Natural killer cell (primary cell): ENCODE data around the gene BOD1. TPM values are rescaled to one million over a fixed set of nuclear protein-coding genes. Genes with fewer than 3 reads are reported as not detected.

Experiments used
- ATAC-seq, 3 donors: fragments of 150-1000 bp in 2 of 3; fragments of 200-7000 bp in 1 of 3; cut with Tn5 transposase; 1 replicate in 1 of 3; 2 replicates in 2 of 3; pipeline ENCODE4 v1.10.0; 2021; ENCODE audit warnings: mild to moderate bottlenecking in 2 of 3, moderate library complexity in 2 of 3
- DNase-seq, 2 donors: peaks; one replicate each; pipeline versions ENCODE4 v3.0.0 to v3.0.0-alpha.2; 2013 to 2021; ENCODE audit warnings: mixed read lengths in 1 of 2
- H3K27ac ChIP-seq: one replicate; pipeline ENCODE4 v1.5.1; 2013; ENCODE audit warnings: mild to moderate bottlenecking, low read length
- H3K27me3 ChIP-seq: one replicate; pipeline ENCODE4 v1.6.1; 2013; ENCODE audit warnings: low read length; ENCODE audit not compliant: control insufficient read depth, insufficient read depth
- H3K36me3 ChIP-seq: one replicate; pipeline ENCODE4 v1.6.1; 2013; ENCODE audit warnings: low read length; ENCODE audit not compliant: control insufficient read depth, insufficient read depth
- H3K4me1 ChIP-seq: one replicate; pipeline ENCODE4 v1.6.1; 2013; ENCODE audit warnings: low read length; ENCODE audit not compliant: control insufficient read depth, insufficient read depth
- H3K4me3 ChIP-seq: one replicate; pipeline ENCODE4 v1.5.1; 2013; ENCODE audit warnings: low read length
- H3K9me3 ChIP-seq: one replicate; pipeline ENCODE4 v1.6.1; 2013; ENCODE audit warnings: low read length; ENCODE audit not compliant: control insufficient read depth, insufficient read depth
- H3K27ac Mint-ChIP-seq, 2 donors: one replicate each; pipeline ENCODE4 v1.8.0; 2022; ENCODE audit warnings: mild to moderate bottlenecking in 2 of 2, mixed read lengths in 2 of 2, moderate library complexity in 1 of 2
- H3K27me3 Mint-ChIP-seq, 2 donors: one replicate each; pipeline ENCODE4 v1.8.0; 2022; ENCODE audit warnings: low read depth in 2 of 2, mixed read lengths in 2 of 2
- H3K36me3 Mint-ChIP-seq: one replicate; pipeline ENCODE4 v1.8.0; 2022; ENCODE audit warnings: mixed read lengths
- H3K4me1 Mint-ChIP-seq, 2 donors: one replicate each; pipeline ENCODE4 v1.8.0; 2022; ENCODE audit warnings: mixed read lengths in 2 of 2
- H3K4me3 Mint-ChIP-seq: one replicate; pipeline ENCODE4 v1.8.0; 2022; ENCODE audit warnings: mild to moderate bottlenecking, moderate library complexity, mixed read lengths
- H3K9me3 Mint-ChIP-seq, 2 donors: one replicate each; pipeline ENCODE4 v1.8.0; 2022; ENCODE audit warnings: mixed read lengths in 2 of 2
- CTCF ChIP-seq: fragments of 200-600 bp; IDR thresholded peaks from one replicate; pipeline ENCODE4 v1.8.0; 2022; ENCODE audit warnings: antibody characterized with exemption
- WGBS: methylation state at CpG from one replicate; pipeline ENCODE4 v1.1.7; 2013; ENCODE audit warnings: missing lambda C conversion rate; ENCODE audit not compliant: insufficient coverage; 5-methylcytosine and 5-hydroxymethylcytosine counted together
- intact Hi-C: fragments of 100-400 bp; cut with micrococcal nuclease; formaldehyde crosslinking; loops from one replicate; pipeline ENCODE4 v1.14.2; 2022
- total RNA-seq, 4 donors: library from RNA; stranded (reverse); fragments of 120-200 nt in 1 of 4; gene quantifications; one replicate each; pipeline versions ENCODE4 v1.2.3 to v1.2.4, GENCODE V29; 2013 to 2022

The BOD1 gene
- total RNA-seq, 3 donors from 2014 or later (not counting 1 experiment from before 2014, with no cell fraction given): 11.0 to 19.9 (median 16.6) TPM

GRCh38 chr5:173643964-173644363 lies 27.5 kb upstream of the BOD1 start:
- Mint-ChIP-seq H3K27ac (no peak overlapping the region), H3K4me1 (no peaks in the 10 kb centered on the region), H3K4me3 (no peak overlapping the region), H3K27me3 (peaks cover 0 to 5% of the 10 kb centered on the region in 2 donors), H3K9me3 (no peaks in the 10 kb centered on the region), H3K36me3 (no peaks in the 10 kb centered on the region)
- Histone ChIP-seq H3K4me1 (no peaks in the 10 kb centered on the region), H3K27me3 (no peaks in the 10 kb centered on the region), H3K4me3 (no peak overlapping the region), H3K36me3 (no peaks in the 10 kb centered on the region), H3K27ac (no peak overlapping the region), H3K9me3 (no peaks in the 10 kb centered on the region)
- intact Hi-C loops: no loop called here
- no peak for TF ChIP-seq CTCF
- no peak for ATAC-seq
- no peak for DNase-seq
- 58% methylated on average over 3 of the region's 3 CpGs for WGBS

GRCh38 chr5:173642895-173643481 lies 26.5 kb upstream of the BOD1 start:
- Mint-ChIP-seq H3K36me3 (no peaks in the 10 kb centered on the region), H3K4me3 (no peak overlapping the region), H3K27ac (no peak overlapping the region), H3K9me3 (no peaks in the 10 kb centered on the region), H3K4me1 (no peaks in the 10 kb centered on the region), H3K27me3 (peaks cover 0 to 2% of the 10 kb centered on the region in 2 donors)
- no peak overlapping the region for H3K27ac ChIP-seq
- no peak for TF ChIP-seq CTCF
- H3K9me3 ChIP-seq: no peaks in the 10 kb centered on the region
- WGBS: 86% methylated on average over 10 of the region's 11 CpGs
- ATAC-seq: no peak
- H3K27me3 ChIP-seq: no peaks in the 10 kb centered on the region
- no peak overlapping the region for H3K4me3 ChIP-seq
- no peaks in the 10 kb centered on the region for H3K36me3 ChIP-seq
- DNase-seq: no peak
- intact Hi-C loops: no loop called here
- no peaks in the 10 kb centered on the region for H3K4me1 ChIP-seq

GRCh38 chr5:173642191-173642816 lies 25.9 kb upstream of the BOD1 start:
- no peak for ATAC-seq
- intact Hi-C loops: no loop called here
- Histone ChIP-seq H3K4me1 (no peaks in the 10 kb centered on the region), H3K9me3 (no peaks in the 10 kb centered on the region), H3K27ac (no peak overlapping the region), H3K4me3 (no peak overlapping the region), H3K36me3 (no peaks in the 10 kb centered on the region), H3K27me3 (no peaks in the 10 kb centered on the region)
- no peak overlapping the region for H3K27ac Mint-ChIP-seq
- WGBS: 84% methylated on average over 8 of the region's 9 CpGs
- no peak for DNase-seq
- H3K4me1 Mint-ChIP-seq: no peaks in the 10 kb centered on the region
- H3K4me3 Mint-ChIP-seq: no peak overlapping the region
- H3K27me3 Mint-ChIP-seq: peaks cover 0 to 2% of the 10 kb centered on the region in 2 donors
- H3K36me3 Mint-ChIP-seq: no peaks in the 10 kb centered on the region
- TF ChIP-seq CTCF: no peak
- no peaks in the 10 kb centered on the region for H3K9me3 Mint-ChIP-seq
